ELR (cell line): Measurements from ENCODE around the gene CACNB3.
"Not testable (repeated sequence)": the region's sequence is repeated elsewhere in the genome, so short reads cannot be mapped to it uniquely, and the experiment has no call there.

Experiments used
- DNase-seq: peaks from one replicate; pipeline ENCODE4 v3.0.0-alpha.2; 2015; ENCODE audit warnings: low read depth

The CACNB3 gene

DNA sequence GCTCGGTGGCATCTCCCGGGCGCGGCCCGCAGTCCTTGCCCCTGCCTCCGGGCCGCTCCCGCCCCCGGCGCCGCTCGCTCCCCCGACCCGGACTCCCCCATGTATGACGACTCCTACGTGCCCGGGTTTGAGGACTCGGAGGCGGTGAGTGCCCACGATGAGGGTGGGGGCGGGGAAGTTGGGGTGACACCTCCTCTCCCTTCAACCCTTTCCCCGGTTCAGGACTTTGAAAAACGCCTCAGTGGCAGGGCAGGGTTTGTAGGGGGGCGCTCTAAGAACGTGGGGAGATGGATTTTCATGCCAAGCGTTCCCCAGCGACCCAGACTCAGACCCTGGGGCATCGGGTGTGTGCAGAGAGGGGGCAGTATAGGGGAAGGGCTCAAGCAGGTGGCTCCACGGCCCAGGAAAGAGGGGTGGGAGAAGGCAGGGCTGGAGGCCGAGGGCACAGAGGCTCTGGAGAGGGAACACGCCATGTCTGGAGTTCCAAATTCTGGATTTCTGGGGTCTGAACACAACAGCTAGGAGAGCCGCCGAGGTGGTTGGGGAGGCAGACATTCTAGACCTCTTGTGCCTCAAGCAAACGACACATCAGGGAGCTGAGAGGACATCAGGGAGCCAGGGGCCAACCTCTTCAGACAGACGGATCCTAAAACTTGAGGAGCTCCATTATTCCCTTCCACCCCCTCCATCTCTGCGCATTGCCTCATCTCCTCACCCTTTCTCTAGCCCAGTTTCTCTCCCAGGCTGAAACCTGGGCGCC lies 715 bp downstream of the CACNB3 start:
- DNase-seq: no peak

DNA sequence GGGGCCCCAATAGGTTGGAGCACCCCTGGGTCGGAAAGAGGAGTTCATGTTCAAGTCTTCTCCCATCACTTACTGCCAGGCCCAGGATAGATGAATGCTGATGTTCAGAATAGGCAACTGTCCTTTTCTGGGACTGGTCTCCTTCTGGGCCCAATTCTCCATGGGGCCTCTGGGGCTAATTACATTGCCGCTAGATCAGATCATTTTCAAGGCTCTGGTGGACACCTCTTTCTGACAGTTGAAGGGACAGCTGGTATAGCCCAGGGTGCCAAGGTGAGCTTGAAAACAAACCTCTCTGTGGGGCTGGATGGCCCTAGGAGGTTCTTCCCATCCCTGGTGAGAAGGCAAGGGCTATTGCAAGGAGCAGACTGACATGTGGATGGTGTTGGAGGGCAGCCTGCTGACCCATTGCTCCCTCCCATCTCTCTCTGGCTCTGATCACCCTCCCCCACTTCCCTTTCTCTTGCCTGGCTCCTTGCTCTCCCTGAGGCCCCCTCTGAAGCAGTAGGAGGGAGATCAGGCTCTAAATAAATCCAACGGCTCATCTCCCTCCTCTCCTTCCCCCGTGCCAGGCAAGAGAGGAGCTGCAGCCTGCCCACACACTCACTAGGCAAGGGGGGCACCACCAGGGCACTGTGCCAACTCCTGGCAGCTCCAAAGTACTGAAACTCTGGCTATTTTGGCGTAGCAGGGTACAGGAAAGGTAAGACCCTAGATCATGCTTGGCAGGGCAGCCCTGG lies 1.9 kb downstream of the CACNB3 start:
- no peak for DNase-seq

DNA sequence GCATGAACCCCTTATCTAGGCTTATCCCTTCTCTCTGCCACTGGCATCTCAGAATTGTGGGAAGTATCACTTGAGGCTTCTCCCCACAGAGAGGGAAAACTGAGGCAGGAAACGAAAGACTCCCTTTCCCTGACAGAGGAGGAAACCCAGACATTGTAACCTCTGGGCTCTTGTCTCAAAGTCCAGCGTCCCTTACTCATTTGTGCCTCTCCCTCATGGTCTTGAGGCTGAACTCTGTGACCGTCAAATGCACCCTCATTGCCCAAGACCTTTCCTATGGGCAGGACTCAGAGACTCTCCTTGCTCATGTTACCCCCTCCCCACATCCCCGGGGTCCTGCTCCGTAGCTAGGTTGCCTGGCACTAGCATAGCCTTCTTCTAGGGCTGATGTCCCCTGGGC lies 3.8 kb downstream of the CACNB3 start:
- DNase-seq: no peak

DNA sequence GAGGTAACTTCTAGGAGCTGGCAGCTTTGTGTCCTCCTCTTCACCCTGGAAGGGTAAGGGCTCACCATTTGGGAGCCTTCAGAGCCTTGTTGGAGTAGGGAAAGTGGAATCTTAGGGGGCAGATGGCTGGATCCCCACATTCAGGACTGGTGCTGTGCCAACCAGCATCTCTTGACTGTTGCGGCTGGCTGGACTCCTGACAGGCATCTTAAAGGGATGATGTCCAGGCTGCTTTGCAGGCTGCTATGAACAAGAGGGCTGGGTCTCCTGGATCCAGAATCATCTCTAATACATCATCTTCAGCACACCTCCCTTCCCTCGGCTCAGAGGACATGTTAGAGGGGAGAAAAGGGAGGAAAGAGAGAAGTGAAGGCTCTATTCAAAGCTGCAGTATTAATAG lies 4.4 kb downstream of the CACNB3 start:
- no peak for DNase-seq

DNA sequence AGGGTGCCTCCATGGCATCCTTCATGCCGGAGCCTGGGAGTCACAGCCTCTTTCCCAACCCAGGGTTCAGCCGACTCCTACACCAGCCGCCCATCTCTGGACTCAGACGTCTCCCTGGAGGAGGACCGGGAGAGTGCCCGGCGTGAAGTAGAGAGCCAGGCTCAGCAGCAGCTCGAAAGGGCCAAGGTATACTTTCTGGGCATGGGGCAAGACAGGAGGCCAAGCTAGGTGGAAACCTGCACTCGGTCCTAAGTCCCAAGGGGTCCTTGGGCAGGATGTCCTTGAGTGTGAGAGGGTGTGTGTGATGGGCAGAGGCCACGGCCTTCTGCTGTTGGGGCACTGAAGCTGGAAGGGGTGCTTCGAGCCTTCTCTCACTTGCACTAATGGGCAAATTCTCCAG lies 5.0 kb downstream of the CACNB3 start:
- DNase-seq: no peak

DNA sequence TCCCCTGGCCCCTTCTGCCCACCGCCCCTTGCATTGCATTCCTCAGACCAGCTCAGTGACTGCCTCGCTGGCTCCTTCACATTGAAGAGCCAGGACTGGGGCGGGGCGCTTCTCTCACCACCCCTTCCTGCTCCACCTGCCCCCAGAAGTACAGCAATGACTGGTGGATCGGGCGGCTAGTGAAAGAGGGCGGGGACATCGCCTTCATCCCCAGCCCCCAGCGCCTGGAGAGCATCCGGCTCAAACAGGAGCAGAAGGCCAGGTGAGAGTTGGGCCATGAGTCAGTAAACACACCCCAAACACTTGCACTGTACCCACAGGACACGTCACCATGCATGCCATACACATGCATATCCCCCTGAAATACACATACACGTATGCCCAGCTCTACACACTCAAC lies 5.8 kb downstream of the CACNB3 start:
- no peak for DNase-seq

DNA sequence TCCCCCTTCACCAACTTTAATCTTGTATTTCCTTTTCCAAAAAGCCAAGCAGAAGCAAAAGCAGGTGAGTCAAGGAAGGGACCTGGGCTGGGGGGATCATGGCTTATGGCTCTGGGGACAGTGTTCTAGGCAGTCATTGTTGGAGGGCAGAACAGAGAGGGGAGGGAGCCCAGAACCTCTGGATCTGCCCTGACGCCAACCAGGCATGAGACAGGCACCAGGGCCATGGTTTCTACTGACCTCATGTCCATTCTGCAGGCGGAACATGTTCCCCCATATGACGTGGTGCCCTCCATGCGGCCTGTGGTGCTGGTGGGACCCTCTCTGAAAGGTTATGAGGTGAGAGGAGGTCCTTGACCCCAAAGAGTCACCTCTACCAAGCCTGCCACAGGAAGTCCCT lies 6.6 kb downstream of the CACNB3 start:
- DNase-seq: no peak

DNA sequence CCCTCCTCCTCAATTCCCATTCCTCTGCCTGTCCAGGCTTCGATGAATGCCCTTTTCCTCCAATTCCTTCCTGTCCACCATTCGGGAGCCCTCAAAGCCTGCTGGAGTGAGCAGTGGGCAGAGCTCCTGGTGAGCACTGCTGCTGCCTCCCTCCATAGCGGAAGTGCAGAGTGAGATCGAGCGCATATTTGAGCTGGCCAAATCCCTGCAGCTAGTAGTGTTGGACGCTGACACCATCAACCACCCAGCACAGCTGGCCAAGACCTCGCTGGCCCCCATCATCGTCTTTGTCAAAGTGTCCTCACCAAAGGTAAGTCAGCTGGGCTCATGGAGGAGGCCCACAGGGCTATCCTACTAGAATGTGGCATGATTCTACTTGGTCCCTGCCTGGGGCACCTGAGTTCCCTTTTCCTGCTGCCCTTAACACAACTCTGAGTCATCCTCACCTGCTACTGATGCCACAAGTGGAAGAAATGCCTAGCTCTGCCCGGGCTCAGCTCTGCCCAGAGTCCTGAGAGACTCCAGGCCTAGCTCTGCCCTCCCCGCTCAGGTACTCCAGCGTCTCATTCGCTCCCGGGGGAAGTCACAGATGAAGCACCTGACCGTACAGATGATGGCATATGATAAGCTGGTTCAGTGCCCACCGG lies 8.0 kb downstream of the CACNB3 start:
- no peak for DNase-seq

DNA sequence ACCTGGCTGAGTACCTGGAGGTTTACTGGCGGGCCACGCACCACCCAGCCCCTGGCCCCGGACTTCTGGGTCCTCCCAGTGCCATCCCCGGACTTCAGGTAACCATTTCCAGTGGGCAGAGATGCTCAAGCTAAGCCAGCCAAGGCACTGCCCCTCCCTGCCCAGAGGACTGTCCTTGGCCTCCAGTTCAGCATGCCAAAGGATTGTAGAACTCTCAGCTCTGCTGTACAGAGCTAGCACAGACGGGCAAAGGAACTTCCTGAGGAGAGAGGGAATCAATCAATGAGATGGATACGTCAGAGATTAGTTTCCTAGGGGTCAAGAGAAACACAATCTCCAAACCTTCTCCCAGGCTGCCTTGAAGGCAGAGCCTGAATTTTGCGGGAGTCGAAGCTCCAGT lies 8.7 kb downstream of the CACNB3 start:
- DNase-seq: no peak

DNA sequence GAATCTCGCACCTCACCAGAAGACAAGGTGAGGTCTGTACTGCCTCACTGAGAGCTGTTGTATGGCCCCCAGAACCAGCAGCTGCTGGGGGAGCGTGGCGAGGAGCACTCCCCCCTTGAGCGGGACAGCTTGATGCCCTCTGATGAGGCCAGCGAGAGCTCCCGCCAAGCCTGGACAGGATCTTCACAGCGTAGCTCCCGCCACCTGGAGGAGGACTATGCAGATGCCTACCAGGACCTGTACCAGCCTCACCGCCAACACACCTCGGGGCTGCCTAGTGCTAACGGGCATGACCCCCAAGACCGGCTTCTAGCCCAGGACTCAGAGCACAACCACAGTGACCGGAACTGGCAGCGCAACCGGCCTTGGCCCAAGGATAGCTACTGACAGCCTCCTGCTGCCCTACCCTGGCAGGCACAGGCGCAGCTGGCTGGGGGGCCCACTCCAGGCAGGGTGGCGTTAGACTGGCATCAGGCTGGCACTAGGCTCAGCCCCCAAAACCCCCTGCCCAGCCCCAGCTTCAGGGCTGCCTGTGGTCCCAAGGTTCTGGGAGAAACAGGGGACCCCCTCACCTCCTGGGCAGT lies 9.3 kb downstream of the CACNB3 start:
- no peak for DNase-seq

DNA sequence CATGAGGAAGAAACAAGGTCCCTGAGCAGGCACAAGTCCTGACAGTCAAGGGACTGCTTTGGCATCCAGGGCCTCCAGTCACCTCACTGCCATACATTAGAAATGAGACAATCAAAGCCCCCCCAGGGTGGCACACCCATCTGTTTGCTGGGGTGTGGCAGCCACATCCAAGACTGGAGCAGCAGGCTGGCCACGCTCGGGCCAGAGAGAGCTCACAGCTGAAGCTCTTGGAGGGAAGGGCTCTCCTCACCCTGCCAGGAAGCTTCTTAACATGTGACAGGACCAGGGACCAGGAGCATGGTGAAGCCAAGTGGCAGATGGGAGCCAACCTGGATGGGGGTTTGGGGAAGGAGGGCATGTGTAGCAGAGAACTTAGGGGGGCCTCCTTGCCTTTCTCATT lies 10.0 kb downstream of the CACNB3 start:
- DNase-seq: no peak

DNA sequence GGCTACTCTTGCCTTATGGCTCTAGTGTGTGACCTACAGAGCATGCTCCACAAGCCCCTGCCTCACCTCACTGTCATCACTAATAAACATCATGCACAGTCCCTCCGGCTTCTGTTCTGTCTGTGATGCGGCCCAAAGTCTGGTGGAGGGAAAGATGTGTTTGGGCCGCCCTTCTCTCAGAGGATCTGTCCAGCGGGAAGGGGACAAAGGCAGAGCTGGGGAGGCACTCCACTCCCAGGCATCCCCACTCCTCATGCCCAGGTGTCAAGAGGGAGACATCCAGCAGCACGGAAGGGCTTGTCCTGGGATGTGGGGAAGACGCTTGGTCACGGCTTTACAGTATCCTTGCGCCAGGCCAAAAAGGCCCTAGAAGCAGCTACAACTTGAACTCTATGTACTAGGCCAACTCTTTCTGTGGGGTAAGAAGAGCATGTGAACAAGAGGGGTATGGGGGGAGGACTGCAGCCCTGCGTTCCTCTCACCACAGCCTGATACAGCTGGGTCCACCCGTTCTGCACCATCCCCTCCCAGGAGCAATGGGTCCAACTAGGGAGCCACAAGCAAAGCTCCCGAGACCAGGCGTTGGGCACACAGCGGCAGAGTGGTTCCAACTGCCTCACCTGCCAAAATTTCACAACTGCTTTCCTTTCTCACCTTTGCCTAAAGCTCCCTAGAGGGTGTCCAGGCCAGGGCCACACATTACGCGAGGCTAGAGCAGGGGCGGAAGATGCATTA lies 10.7 kb downstream of the CACNB3 start:
- no peak for DNase-seq

DNA sequence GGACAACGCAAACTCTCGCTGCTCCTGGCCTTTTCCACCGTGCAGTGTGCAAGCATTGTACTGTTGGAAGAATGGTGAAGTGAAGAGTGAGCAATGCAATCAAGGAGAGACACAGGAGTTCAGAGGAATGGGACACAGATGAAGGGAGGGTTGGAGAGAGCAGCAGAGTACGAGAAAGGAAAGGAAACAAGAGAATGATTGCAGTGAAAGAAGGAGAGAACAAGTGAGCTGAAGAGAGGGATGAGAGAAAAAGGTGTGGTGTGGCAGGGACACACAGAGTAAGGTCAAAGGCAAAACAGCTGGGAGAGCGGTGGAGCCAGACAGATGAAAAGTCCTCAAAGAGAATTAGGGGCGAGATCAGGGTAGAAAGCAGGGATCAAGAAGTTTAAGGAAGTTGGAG lies 13.0 kb downstream of the CACNB3 start:
- DNase-seq: no peak

DNA sequence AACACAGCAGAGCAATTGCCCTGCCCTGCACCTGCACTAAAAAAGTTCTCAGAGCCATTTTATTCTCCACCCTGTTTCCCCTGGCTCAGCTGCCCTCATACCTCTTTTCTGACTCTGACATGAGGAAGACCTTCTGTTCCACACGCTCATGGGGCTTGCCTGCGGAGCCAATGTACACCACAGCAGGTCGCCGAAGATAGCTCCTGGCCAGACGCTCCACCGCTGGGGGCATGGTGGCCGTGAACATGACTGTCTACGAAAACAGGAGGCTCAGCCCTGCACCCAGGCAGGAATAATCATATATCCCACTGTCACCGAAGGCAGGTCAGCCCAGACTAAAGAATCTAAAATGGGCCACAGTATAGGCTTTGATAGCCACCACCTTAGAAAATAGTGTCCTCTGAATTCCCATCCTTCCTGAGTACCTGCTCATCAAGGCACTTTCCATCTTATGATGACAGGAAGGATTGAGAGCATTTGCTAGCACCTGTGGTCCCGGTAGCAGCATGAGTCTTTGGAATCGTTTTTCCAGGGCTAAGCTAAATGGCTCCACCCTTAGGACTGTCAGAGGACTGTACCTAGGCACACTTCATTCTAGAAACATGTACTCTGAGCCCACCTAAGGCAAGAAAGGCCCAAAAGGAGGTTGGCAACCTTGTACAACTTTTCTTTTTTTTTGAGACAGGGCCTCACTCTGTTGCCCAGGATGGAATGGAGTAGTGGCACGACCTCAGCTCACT lies 14.2 kb downstream of the CACNB3 start:
- DNase-seq: no peak

DNA sequence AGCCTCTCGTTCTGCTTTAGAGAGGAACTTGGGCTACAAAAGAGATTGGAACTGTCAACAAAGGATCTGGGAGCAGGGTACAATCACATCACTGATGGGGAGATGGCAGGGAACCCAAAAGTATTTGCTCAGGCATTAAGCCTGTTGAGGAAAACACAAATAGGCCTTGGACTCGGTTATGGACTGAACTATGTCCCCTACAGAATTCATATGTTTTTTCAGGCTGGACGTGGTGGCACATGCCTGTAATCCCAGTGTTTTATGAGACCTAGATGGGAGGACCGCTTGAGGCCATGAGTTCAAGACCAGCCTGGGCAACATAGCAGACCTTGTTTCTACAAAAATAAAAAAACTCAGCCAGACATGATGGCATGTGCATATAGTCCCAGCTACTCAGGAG lies 19.8 kb downstream of the CACNB3 start:
- no peak for DNase-seq

DNA sequence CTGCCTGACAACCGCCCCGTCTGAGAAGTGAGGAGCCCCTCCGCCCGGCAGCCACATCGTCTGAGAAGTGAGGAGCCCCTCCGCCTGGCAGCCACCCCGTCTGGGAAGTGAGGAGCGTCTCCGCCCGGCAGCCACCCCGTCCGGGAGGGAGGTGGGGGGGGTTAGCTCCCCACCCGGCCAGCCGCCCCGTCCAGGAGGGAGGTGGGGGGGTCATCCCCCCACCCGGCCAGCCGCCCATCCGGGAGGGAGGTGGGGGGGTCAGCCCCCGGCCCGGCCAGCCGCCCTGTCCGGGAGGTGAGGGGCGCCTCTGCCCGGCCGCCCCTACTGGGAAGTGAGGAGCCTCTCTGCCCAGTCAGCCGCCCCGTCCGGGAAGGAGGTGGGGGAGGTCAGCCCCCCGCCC lies 23.7 kb downstream of the CACNB3 start:
- DNase-seq: not testable (repeated sequence)

DNA sequence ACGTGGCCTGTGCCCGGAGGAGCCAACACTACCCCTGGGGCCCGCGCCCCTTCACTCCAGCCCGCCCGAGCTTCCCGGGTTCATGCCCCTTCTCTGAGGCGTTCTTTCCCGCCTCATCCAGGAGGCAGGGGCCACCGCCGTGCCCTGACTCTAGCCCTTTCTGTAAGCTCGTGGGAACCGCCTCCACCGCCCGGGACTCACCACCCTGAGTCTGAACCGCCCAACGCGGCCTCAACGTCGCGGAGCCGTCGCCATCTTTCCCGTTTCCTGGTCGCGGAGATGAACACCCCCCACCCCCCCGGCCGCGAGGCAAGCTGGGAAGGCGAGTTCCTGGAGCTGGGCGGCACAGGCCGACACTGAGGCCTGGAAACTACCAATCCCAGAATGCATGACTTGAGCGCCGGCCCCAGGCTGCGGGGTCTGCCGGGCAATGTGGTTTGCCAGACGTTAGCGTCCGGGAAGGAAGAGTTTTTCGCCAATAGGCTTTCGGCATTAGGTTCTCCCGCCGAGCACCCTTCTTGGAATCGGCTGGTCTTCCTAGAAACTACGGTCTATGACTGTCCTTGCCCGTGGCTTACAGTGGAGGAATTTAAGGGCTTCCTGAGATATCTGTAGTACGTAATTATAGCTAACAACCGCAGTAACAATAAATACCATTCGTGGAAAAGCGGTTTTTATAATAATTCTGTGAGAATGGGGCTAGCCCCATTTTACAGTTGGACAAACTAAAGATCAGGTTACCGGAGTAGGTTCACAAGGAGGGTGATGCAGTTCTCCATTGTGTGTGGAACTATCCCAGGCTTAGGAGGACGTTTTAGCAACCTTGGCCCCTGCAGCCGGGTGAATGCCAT lies 33.8 kb downstream of the CACNB3 start, which contains the start of gene DDX23:
DDX23 (minus strand) TSS at position 281 of the 851 bp plus-strand sequence. CDS start 6,381 bp downstream, outside the sequence.
- peak; percentile 98 for DNase-seq

DNA sequence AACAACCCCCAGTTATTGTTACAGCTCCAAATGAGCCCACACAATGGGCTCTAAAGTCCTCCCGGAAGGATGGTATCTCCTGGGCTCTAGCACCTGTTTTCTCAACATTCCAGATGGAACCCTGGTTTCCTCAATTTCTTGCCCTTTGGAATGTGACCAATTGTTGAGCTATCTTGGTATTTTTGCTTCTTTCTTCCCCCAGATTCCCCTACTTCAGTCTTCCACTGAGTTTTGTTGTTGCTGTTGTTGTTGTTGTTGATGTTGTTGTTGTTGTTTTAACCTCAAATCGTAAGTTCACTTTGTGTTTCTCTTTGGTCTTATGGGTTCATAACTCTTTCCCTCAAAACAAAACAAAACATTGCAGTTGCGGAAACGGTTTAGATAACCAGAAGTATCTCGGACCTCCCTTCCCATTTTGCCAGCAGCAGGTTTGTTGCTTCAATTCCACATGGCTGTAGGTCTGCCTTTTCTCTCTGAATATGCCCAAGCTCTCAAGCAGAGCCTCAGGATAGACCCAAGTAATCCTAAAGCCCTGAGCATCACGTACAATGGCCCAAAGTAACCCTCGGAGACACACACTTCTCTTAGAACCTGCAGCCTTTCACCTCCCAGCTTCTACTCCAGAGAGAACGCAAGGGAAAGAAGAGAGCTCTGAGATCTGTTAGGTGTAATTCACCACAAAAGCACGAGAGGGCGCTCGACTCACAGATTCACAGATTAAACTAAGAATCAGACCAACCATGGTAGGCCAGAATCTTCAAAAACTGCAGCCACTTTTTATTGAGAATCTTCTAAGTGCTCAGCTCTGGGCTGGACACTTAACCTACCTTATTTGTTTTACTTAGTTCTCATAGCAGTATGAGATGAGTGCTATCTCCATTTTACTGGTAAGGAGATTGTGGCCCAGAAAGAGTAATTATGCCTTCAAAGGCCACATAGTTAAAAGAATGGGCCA lies 34.7 kb downstream of the CACNB3 start:
- DNase-seq: peak; percentile 89

DNA sequence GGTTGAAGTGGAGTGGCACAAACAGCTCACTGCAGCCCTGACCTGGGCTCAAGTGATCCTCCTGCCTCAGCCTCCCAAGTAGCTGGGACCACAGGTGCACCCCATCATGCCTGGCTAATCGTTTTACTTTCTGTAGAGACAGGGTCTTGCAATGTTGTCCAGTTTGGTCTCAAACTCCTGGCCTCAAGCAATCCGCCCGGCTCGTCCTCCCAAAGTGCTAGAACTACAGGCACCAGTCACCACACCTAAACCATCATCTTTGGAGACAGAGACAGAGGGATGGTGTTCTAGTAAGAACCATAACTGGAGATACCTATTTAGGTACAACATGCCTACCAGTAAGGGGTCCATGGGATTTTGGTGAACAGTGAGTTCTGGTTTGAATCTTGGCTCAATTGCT lies 36.2 kb downstream of the CACNB3 start:
- DNase-seq: no peak
